NOMO-1 treated with DMSO at 0.1 percent for 48 hours (cell line): ENCODE measurements around the gene SMCO2.
A peak's percentile ranks its signal among the peaks of the same experiment; 100 is the strongest.
"Not testable (repeated sequence)": the region's sequence is repeated elsewhere in the genome, so short reads cannot be mapped to it uniquely, and the experiment has no call there.

ENCODE experiments used
- DNase-seq: peaks from one replicate; lab custom pipeline; 2025; ENCODE audit not compliant: unreplicated experiment; lab: John Stamatoyannopoulos, UW

Gene SMCO2

GRCh38 chr12:27523642-27524493 is 77.3 kb downstream of the SMCO2 start, which contains the start of gene PPFIBP1:
Gene PPFIBP1 (plus strand): TSS chr12:27524206. CDS start chr12:27633397, 109,191 bp downstream.
- DNase-seq, result peak; percentile 88

- DNase-seq, result no peak
Observed at GRCh38 chr12:27524494-27524835, 77.9 kb downstream of the SMCO2 start.

GRCh38 chr12:27524839-27525753 is 78.6 kb downstream of the SMCO2 start:
- no peak for DNase-seq

- DNase-seq, result no peak
Observed at GRCh38 chr12:27527512-27527911, 81.0 kb downstream of the SMCO2 start.

- DNase-seq, result no peak
Observed at GRCh38 chr12:27528788-27529187, 82.3 kb downstream of the SMCO2 start.

- DNase-seq, result no peak
Observed at GRCh38 chr12:27530157-27530922, 83.8 kb downstream of the SMCO2 start.

GRCh38 chr12:27531896-27532295 is 85.4 kb downstream of the SMCO2 start:
- no peak for DNase-seq

- no peak for DNase-seq
Observed at GRCh38 chr12:27534060-27534764, 87.7 kb downstream of the SMCO2 start.

GRCh38 chr12:27534765-27535161 is 88.2 kb downstream of the SMCO2 start:
- no peak for DNase-seq

GRCh38 chr12:27535318-27535717 is 88.8 kb downstream of the SMCO2 start:
- DNase-seq, result no peak

- DNase-seq, result no peak
Observed at GRCh38 chr12:27537855-27538675, 91.5 kb downstream of the SMCO2 start.

GRCh38 chr12:27539191-27539631 is 92.7 kb downstream of the SMCO2 start:
- DNase-seq, result no peak

- no peak for DNase-seq
Observed at GRCh38 chr12:27541031-27541719, 94.6 kb downstream of the SMCO2 start.

GRCh38 chr12:27542628-27543027 is 96.1 kb downstream of the SMCO2 start:
- no peak for DNase-seq

- DNase-seq, result not testable (repeated sequence)
Observed at GRCh38 chr12:27544858-27545257, 98.3 kb downstream of the SMCO2 start.

GRCh38 chr12:27545665-27546064 is 99.1 kb downstream of the SMCO2 start:
- DNase-seq, result no peak

GRCh38 chr12:27547592-27547991 is 101.1 kb downstream of the SMCO2 start:
- no peak for DNase-seq

GRCh38 chr12:27548301-27549199 is 102.0 kb downstream of the SMCO2 start:
- DNase-seq, result no peak
